Loucy (cell line): ENCODE measurements around the gene CCN6.

Experiments
- EZH2phosphoT487 ChIP-seq: fragments of 200-600 bp; IDR thresholded peaks from 2 replicates; pipeline ENCODE4 v1.6.1; 2018; ENCODE audit warnings: antibody characterized with exemption, mild to moderate bottlenecking, moderate library complexity, borderline replicate concordance
- TF ChIP-seq, protein P1 (sequence below): fragments of 200-600 bp; sonication (generic); conservative IDR thresholded peaks from 2 replicates; pipeline ENCODE4 v1.5.1; 2014; ENCODE audit warnings: mild to moderate bottlenecking, antibody characterized with exemption, low read length

DNA sequence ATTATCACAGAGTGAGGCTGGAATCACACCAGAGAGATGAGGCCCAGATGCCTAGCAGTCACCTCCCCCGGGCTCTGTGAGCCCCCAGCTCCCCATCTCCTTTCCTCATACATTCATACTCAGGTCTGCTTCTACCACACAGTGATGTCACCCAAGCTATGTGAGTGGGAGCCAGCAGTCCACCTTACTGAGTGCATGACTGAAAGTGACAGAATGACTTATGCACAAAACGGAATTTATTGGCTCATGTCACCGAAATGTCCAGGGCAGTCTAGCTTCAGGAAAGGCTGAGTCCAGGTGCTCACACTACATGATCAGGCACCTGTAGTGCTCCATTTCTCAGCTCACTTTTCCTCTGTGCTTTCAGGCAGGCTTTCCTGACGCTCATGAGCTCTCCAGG lies 36.7 kb upstream of the CCN6 start:
- TF ChIP-seq, protein P1, sequence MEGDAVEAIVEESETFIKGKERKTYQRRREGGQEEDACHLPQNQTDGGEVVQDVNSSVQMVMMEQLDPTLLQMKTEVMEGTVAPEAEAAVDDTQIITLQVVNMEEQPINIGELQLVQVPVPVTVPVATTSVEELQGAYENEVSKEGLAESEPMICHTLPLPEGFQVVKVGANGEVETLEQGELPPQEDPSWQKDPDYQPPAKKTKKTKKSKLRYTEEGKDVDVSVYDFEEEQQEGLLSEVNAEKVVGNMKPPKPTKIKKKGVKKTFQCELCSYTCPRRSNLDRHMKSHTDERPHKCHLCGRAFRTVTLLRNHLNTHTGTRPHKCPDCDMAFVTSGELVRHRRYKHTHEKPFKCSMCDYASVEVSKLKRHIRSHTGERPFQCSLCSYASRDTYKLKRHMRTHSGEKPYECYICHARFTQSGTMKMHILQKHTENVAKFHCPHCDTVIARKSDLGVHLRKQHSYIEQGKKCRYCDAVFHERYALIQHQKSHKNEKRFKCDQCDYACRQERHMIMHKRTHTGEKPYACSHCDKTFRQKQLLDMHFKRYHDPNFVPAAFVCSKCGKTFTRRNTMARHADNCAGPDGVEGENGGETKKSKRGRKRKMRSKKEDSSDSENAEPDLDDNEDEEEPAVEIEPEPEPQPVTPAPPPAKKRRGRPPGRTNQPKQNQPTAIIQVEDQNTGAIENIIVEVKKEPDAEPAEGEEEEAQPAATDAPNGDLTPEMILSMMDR = no peak
- no peak for TF ChIP-seq EZH2phosphoT487
